Hepatocyte (in vitro differentiated cells): ENCODE data around the gene AOC3.

Experiments
- CTCF ChIP-seq: fragments of 200-600 bp; sonication (generic); IDR thresholded peaks from 2 replicates; pipeline ENCODE4 v1.5.1; 2016; ENCODE audit warnings: antibody characterized with exemption, mild to moderate bottlenecking; ENCODE audit not compliant: poor library complexity
- EZH2 ChIP-seq: fragments of 200-600 bp; sonication (generic); IDR thresholded peaks from 2 replicates; pipeline ENCODE4 v1.6.1; 2016; ENCODE audit warnings: antibody characterized with exemption, mild to moderate bottlenecking, borderline replicate concordance
- EZH2phosphoT487 ChIP-seq: fragments of 200-600 bp; sonication (generic); IDR thresholded peaks from one replicate; pipeline ENCODE4 v1.6.1; 2018; ENCODE audit warnings: antibody characterized with exemption, mild to moderate bottlenecking, low read depth, moderate library complexity; ENCODE audit not compliant: unreplicated experiment, severe bottlenecking

GRCh38 chr17:42832213-42832933 lies 18.6 kb upstream of the AOC3 start:
- TF ChIP-seq EZH2, result no peak
- TF ChIP-seq CTCF, result no peak
- TF ChIP-seq EZH2phosphoT487, result no peak
